H1 (cell line): Measurements from ENCODE around the gene NEGR1. TPM values are rescaled to one million over a fixed set of nuclear protein-coding genes. Genes with fewer than 3 reads are reported as not detected.

ENCODE experiments used
- CTCF ChIA-PET: fragments of 300-600 bp; sonication (Branson Sonifier 250); formaldehyde crosslinking; loops from one replicate; lab custom pipeline; 2021; ENCODE audit not compliant: partially characterized antibody; lab: Charles Lee
- POLR2A ChIA-PET: fragments of 300-600 bp; sonication (Branson Sonifier 250); formaldehyde crosslinking; loops from one replicate; lab custom pipeline; 2021; ENCODE audit warnings: inconsistent platforms; ENCODE audit not compliant: partially characterized antibody; lab: Charles Lee
- DNase-seq, 2 experiments: peaks; one replicate each; pipeline versions ENCODE4 v3.0.0 to v3.0.0-alpha.2; 2010 to 2022; ENCODE audit warnings: low spot score in 2 of 2, low read depth in 1 of 2, mixed read lengths in 1 of 2
- FAIRE-seq: peaks from 2 replicates; lab custom pipeline; 2011; peaks lifted over from hg19 to GRCh38; lab: Jason Lieb, UNC
- H2AFZ ChIP-seq: 2 replicates; pipeline ENCODE4 v1.8.1; 2012; ENCODE audit warnings: low read length, inconsistent platforms
- H2AK5ac ChIP-seq: 2 replicates; pipeline ENCODE4 v1.6.1; 2013; ENCODE audit warnings: low read depth, low read length
- H2BK120ac ChIP-seq: replicated peaks from 2 replicates; pipeline ENCODE3; 2013; ENCODE audit warnings: low read depth, low read length, inconsistent platforms
- H2BK12ac ChIP-seq: 2 replicates; pipeline ENCODE4 v1.6.1; 2013; ENCODE audit warnings: low read depth, low read length
- H2BK15ac ChIP-seq: 2 replicates; pipeline ENCODE4 v1.6.1; 2013; ENCODE audit warnings: low read length
- H2BK20ac ChIP-seq: 2 replicates; pipeline ENCODE4 v1.6.1; 2013; ENCODE audit warnings: low read length
- H2BK5ac ChIP-seq: 2 replicates; pipeline ENCODE4 v1.6.1; 2013; ENCODE audit warnings: low read depth, low read length
- H3K14ac ChIP-seq: 2 replicates; pipeline ENCODE4 v1.6.1; 2013; ENCODE audit warnings: inconsistent platforms; ENCODE audit not compliant: insufficient read length
- H3K18ac ChIP-seq: 2 replicates; pipeline ENCODE4 v1.6.1; 2013; ENCODE audit warnings: low read length; ENCODE audit errors: extremely low read depth
- H3K23ac ChIP-seq: 2 replicates; pipeline ENCODE4 v1.6.1; 2013; ENCODE audit warnings: inconsistent platforms; ENCODE audit not compliant: insufficient read length
- H3K23me2 ChIP-seq: 2 replicates; pipeline ENCODE4 v1.6.1; 2013; ENCODE audit warnings: low read depth, low read length
- H3K27ac ChIP-seq: 2 replicates; pipeline ENCODE4 v1.6.1; 2011; ENCODE audit warnings: low read depth, low read length, inconsistent platforms
- H3K27me3 ChIP-seq, 4 experiments: replicated peaks in 1 of 4; 1 replicate in 1 of 4; 2 replicates in 3 of 4; pipeline versions ENCODE4 v1.6.1 to v1.8.1; 2011 to 2013; ENCODE audit warnings: low read length in 3 of 4, mild to moderate bottlenecking in 3 of 4, inconsistent platforms in 2 of 4, mixed read lengths in 2 of 4, moderate library complexity in 1 of 4; ENCODE audit not compliant: control insufficient read depth in 3 of 4, insufficient read depth in 3 of 4; ENCODE audit errors: extremely low read depth in 1 of 4
- H3K36me3 ChIP-seq, 4 experiments: 2 replicates each; pipeline versions ENCODE4 v1.6.1 to v1.8.1; 2011 to 2013; ENCODE audit warnings: mild to moderate bottlenecking in 4 of 4, low read length in 3 of 4, moderate library complexity in 2 of 4, control low read depth in 1 of 4, inconsistent platforms in 1 of 4; ENCODE audit not compliant: insufficient read depth in 4 of 4, control insufficient read depth in 2 of 4
- H3K4ac ChIP-seq: replicated peaks from 2 replicates; pipeline ENCODE3; 2013; ENCODE audit warnings: low read length, low read depth, mixed read lengths, inconsistent platforms; ENCODE audit not compliant: insufficient read length
- H3K4me1 ChIP-seq, 4 experiments: replicated peaks in 1 of 4; 1 replicate in 1 of 4; 2 replicates in 3 of 4; pipeline versions ENCODE4 v1.6.1 to v1.8.1; 2011 to 2013; ENCODE audit warnings: low read length in 3 of 4, inconsistent platforms in 2 of 4, mixed read lengths in 1 of 4; ENCODE audit not compliant: insufficient read depth in 4 of 4, control insufficient read depth in 3 of 4
- H3K4me2 ChIP-seq, 2 experiments: 2 replicates each; pipeline versions ENCODE4 v1.6.1 to v1.8.1; 2011 to 2013; ENCODE audit warnings: low read depth in 2 of 2, low read length in 2 of 2, control low read depth in 1 of 2, inconsistent platforms in 1 of 2, mild to moderate bottlenecking in 1 of 2; ENCODE audit not compliant: insufficient read depth in 1 of 2
- H3K4me3 ChIP-seq, 4 experiments: fragments of 200-600, 300-600 bp in 1 of 4; sonication (generic), shearing (Covaris generic), sonication (Bioruptor Twin) in 1 of 4; 2 replicates each; pipeline versions ENCODE4 v1.5.1 to v1.8.1; 2011 to 2016; ENCODE audit warnings: low read length in 4 of 4, low read depth in 3 of 4, control low read depth in 2 of 4, inconsistent platforms in 2 of 4, mild to moderate bottlenecking in 2 of 4, mixed read lengths in 1 of 4, moderate library complexity in 1 of 4; ENCODE audit not compliant: insufficient read depth in 2 of 4; ENCODE audit errors: extremely low read depth in 1 of 4
- H3K56ac ChIP-seq: replicated peaks from 2 replicates; pipeline ENCODE3; 2013; ENCODE audit warnings: low read depth, mild to moderate bottlenecking, mixed read lengths, low read length, inconsistent platforms; ENCODE audit not compliant: insufficient read length
- H3K79me1 ChIP-seq: 2 replicates; pipeline ENCODE4 v1.6.1; 2013; ENCODE audit warnings: low read depth, low read length, control low read depth
- H3K79me2 ChIP-seq, 2 experiments: 2 replicates each; pipeline versions ENCODE4 v1.6.1 to v1.8.1; 2012 to 2013; ENCODE audit warnings: low read length in 2 of 2, mild to moderate bottlenecking in 2 of 2, inconsistent platforms in 1 of 2; ENCODE audit not compliant: insufficient read depth in 2 of 2, control insufficient read depth in 1 of 2
- H3K9ac ChIP-seq, 4 experiments: replicated peaks in 1 of 4; 1 replicate in 1 of 4; 2 replicates in 3 of 4; pipeline versions ENCODE4 v1.6.1 to v1.8.1; 2011 to 2013; ENCODE audit warnings: low read depth in 3 of 4, low read length in 3 of 4, control low read depth in 2 of 4, mild to moderate bottlenecking in 2 of 4, moderate library complexity in 2 of 4, inconsistent platforms in 1 of 4; ENCODE audit errors: extremely low read depth in 1 of 4
- H3K9me3 ChIP-seq, 2 experiments: 2 replicates each; pipeline versions ENCODE4 v1.6.1 to v1.8.1; 2012 to 2013; ENCODE audit warnings: mild to moderate bottlenecking in 2 of 2, moderate library complexity in 2 of 2, control low read depth in 1 of 2, inconsistent platforms in 1 of 2, low read depth in 1 of 2, low read length in 1 of 2, mixed read lengths in 1 of 2; ENCODE audit not compliant: insufficient read depth in 2 of 2
- H4K20me1 ChIP-seq, 2 experiments: replicated peaks in 1 of 2; 2 replicates each; pipeline versions ENCODE3 to v1.8.1; 2011 to 2013; ENCODE audit warnings: inconsistent platforms in 2 of 2, low read length in 2 of 2, mild to moderate bottlenecking in 1 of 2; ENCODE audit not compliant: insufficient read depth in 2 of 2, control insufficient read depth in 1 of 2
- H4K5ac ChIP-seq: 2 replicates; pipeline ENCODE4 v1.6.1; 2013; ENCODE audit warnings: low read length, low read depth, mixed read lengths, inconsistent platforms; ENCODE audit not compliant: insufficient read length
- H4K8ac ChIP-seq: 2 replicates; pipeline ENCODE4 v1.8.0; 2013; ENCODE audit warnings: mild to moderate bottlenecking, moderate library complexity, low read length, inconsistent platforms; ENCODE audit not compliant: insufficient read depth; ENCODE audit errors: extremely low read depth
- H4K91ac ChIP-seq: replicated peaks from 2 replicates; pipeline ENCODE3; 2013; ENCODE audit warnings: low read length, mixed read lengths, inconsistent platforms; ENCODE audit not compliant: insufficient read length
- BACH1 ChIP-seq: IDR thresholded peaks from 2 replicates; pipeline ENCODE4 v1.6.1; 2012; ENCODE audit warnings: low read length, improper control_type of control experiment
- CEBPB ChIP-seq: IDR thresholded peaks from 2 replicates; pipeline ENCODE4 v1.6.1; 2012; ENCODE audit warnings: low read depth, low read length
- CTBP2 ChIP-seq: IDR thresholded peaks from 2 replicates; pipeline ENCODE4 v1.7.0; 2011; ENCODE audit warnings: borderline replicate concordance, mild to moderate bottlenecking, moderate library complexity, mixed read lengths, low read length; ENCODE audit not compliant: insufficient read depth, insufficient read length
- NRF1 ChIP-seq: IDR thresholded peaks from 2 replicates; pipeline ENCODE4 v1.6.1; 2011; ENCODE audit warnings: mild to moderate bottlenecking, low read depth, low read length, improper control_type of control experiment
- TAF7 ChIP-seq: optimal IDR thresholded peaks from 2 replicates; pipeline ENCODE3; 2011; ENCODE audit warnings: low read depth, mild to moderate bottlenecking, inconsistent platforms, low read length, moderate library complexity, borderline replicate concordance
- WGBS, 2 experiments: shearing (Covaris generic) in 1 of 2; methylation state at CpG; one replicate each; pipeline versions ENCODE4 v1.1.6 to v1.1.7; 2013 to 2015; ENCODE audit warnings: low lambda C conversion rate in 2 of 2, mixed read lengths in 2 of 2, inconsistent platforms in 1 of 2, low coverage in 1 of 2, missing lambda C conversion rate in 1 of 2; ENCODE audit not compliant: insufficient replicate concordance in 2 of 2, insufficient coverage in 1 of 2, insufficient read length in 1 of 2; ENCODE audit errors: extremely low coverage in 1 of 2, missing lambda C conversion rate in 1 of 2; 5-methylcytosine and 5-hydroxymethylcytosine counted together
- polyA plus RNA-seq, 7 experiments: library from polyadenylated mRNA; depleted of rRNA in 3 of 7; stranded (reverse) in 5 of 7; unstranded in 2 of 7; fragments of >200 nt in 5 of 7; fragments of 200-250 nt in 2 of 7; gene quantifications; 1 replicate in 5 of 7; 2 replicates in 1 of 7; 4 replicates in 1 of 7; pipeline versions ENCODE4 v1.2.1 to v1.2.3, GENCODE V29; 2011 to 2013; ENCODE audit warnings: missing spikeins in 2 of 7, mixed read lengths in 2 of 7
- total RNA-seq: library from RNA; stranded (reverse); fragmentation: NEBNext Ultra II Directional; extraction: Animal tissue kit (Norgen Biotek cat#: 25700); gene quantifications from 2 replicates; pipeline ENCODE4 v1.2.1, GENCODE V29; 2021

The NEGR1 gene
- total and polyA plus RNA-seq, 2 of the 8 experiments (the other 6 are each of a cell fraction or from before 2014, with no cell fraction given) = 0.71 to 1.3 TPM

DNA sequence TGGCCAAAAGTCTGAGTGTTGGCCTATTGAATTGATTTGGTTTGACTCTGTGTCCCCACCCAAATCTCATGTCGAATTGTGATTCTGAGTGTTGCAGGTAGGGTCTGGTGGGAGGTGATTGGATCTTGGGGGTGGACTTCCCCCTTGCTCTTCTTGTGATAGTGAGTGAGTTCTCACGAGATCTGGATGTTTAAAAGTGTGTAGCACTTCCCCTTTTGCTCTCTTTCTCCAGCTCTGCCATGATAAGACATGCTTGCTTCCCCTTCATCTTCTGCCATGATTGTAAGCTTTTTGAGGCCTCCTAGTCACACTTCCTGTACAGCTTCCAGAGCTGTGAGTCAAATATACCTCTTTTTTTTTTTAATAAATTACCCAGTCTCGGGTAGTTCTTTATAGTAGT, 904.5 kb downstream of the NEGR1 start:
- Histone ChIP-seq H3K4ac (no peak overlapping the region), H2AFZ (no peak overlapping the region), H4K20me1 (no peaks in the 10 kb centered on the region), H3K23ac (no peak overlapping the region), H4K5ac (no peak overlapping the region), H3K18ac (no peak overlapping the region), H4K8ac (no peak overlapping the region), H3K4me3 (no peak overlapping the region), H2AK5ac (no peak overlapping the region), H2BK120ac (no peak overlapping the region), H2BK15ac (no peak overlapping the region), H3K79me1 (no peaks in the 10 kb centered on the region), H3K36me3 (no peaks in the 10 kb centered on the region), H3K27me3 (no peaks in the 10 kb centered on the region), H4K91ac (no peak overlapping the region), H2BK5ac (no peak overlapping the region), H3K27ac (no peak overlapping the region), H3K9ac (no peak overlapping the region), H3K9me3 (no peaks in the 10 kb centered on the region), H2BK12ac (no peak overlapping the region), H2BK20ac (no peak overlapping the region), H3K56ac (no peak overlapping the region), H3K4me1 (no peaks in the 10 kb centered on the region), H3K14ac (no peak overlapping the region), H3K4me2 (no peak overlapping the region), H3K23me2 (no peaks in the 10 kb centered on the region), H3K79me2 (no peaks in the 10 kb centered on the region)
- FAIRE-seq (no peak), DNase-seq (no peak)
- TF ChIP-seq CTBP2 = no peak
- no peak for TF ChIP-seq TAF7
- no peak for TF ChIP-seq NRF1
- TF ChIP-seq BACH1 = no peak
- no peak for TF ChIP-seq CEBPB
- CTCF ChIA-PET = no interaction called here
- WGBS, 2 experiments = 86% methylated on average over 3 of the region's 3 CpGs; no CpG with 5 or more reads in 1 of the 2 experiments
- POLR2A ChIA-PET = no interaction called here
